ENCODE measurements around the gene NMRK1.

Gene NMRK1

GRCh38 chr9:75112789-75113188 lies 24.8 kb upstream of the NMRK1 start:
- ATAC-seq (replicated peaks): no peak
- Mint-ChIP-seq H3K4me3 (peak overlapping the region in 1 of 2 donors; percentile 51), H3K27me3 (no peaks in the 10 kb centered on the region), H3K4me1 (ENCODE audit: low read depth in 2 of 2) (peaks cover 38 to 58% of the 10 kb centered on the region in 2 donors), H3K9me3 (no peaks in the 10 kb centered on the region), H3K36me3 (ENCODE audit: insufficient read depth) (peaks cover 4% of the 10 kb centered on the region), H3K27ac (peak overlapping the region; percentile 65 to 89)
- no peak for DNase-seq

GRCh38 chr9:75111019-75111622 lies 23.2 kb upstream of the NMRK1 start:
- ATAC-seq (replicated peaks): peak; percentile 85
- no peaks in the 10 kb centered on the region for H3K36me3 Mint-ChIP-seq (ENCODE audit: insufficient read depth)
- DNase-seq: no peak
- no peaks in the 10 kb centered on the region for H3K27me3 Mint-ChIP-seq
- peak overlapping the region in 1 of 2 donors; percentile 45 for H3K4me3 Mint-ChIP-seq
- no peaks in the 10 kb centered on the region for H3K9me3 Mint-ChIP-seq
- peaks cover 36 to 57% of the 10 kb centered on the region in 2 donors for H3K4me1 Mint-ChIP-seq (ENCODE audit: low read depth in 2 of 2)
- peak overlapping the region in 1 of 2 donors; percentile 28 for H3K27ac Mint-ChIP-seq

- no peaks in the 10 kb centered on the region for H3K36me3 Mint-ChIP-seq (ENCODE audit: insufficient read depth)
- ATAC-seq (replicated peaks): no peak
- peak overlapping the region in 1 of 2 donors; percentile 8 for H3K4me3 Mint-ChIP-seq
- H3K4me1 Mint-ChIP-seq (ENCODE audit: low read depth in 2 of 2): peaks cover 51 to 70% of the 10 kb centered on the region in 2 donors
- no peaks in the 10 kb centered on the region for H3K27me3 Mint-ChIP-seq
- peak overlapping the region in 1 of 2 donors; percentile 80 for H3K27ac Mint-ChIP-seq
- H3K9me3 Mint-ChIP-seq: no peaks in the 10 kb centered on the region
- DNase-seq: no peak
Measured at GRCh38 chr9:75109210-75109839, 21.4 kb upstream of the NMRK1 start.

GRCh38 chr9:75108571-75108970 lies 20.6 kb upstream of the NMRK1 start:
- Mint-ChIP-seq H3K4me1 (ENCODE audit: low read depth in 2 of 2) (peaks cover 53 to 64% of the 10 kb centered on the region in 2 donors), H3K27me3 (no peaks in the 10 kb centered on the region), H3K9me3 (no peaks in the 10 kb centered on the region), H3K4me3 (peak overlapping the region in 1 of 2 donors; percentile 8), H3K36me3 (ENCODE audit: insufficient read depth) (peaks cover 3% of the 10 kb centered on the region), H3K27ac (peak overlapping the region in 1 of 2 donors; percentile 80)
- no peak for DNase-seq
- ATAC-seq (replicated peaks): peak; percentile 39

GRCh38 chr9:75106857-75107256 lies 18.9 kb upstream of the NMRK1 start:
- no peaks in the 10 kb centered on the region for H3K9me3 Mint-ChIP-seq
- no peaks in the 10 kb centered on the region for H3K27me3 Mint-ChIP-seq
- peaks cover 13% of the 10 kb centered on the region for H3K36me3 Mint-ChIP-seq (ENCODE audit: insufficient read depth)
- H3K4me3 Mint-ChIP-seq: peak overlapping the region in 1 of 2 donors; percentile 60
- H3K4me1 Mint-ChIP-seq (ENCODE audit: low read depth in 2 of 2): peaks cover 55 to 62% of the 10 kb centered on the region in 2 donors
- peak overlapping the region; percentile 63 to 78 for H3K27ac Mint-ChIP-seq
- no peak for DNase-seq
- no peak for ATAC-seq (replicated peaks)

- Mint-ChIP-seq H3K27ac (peak overlapping the region; percentile 73 to 78), H3K36me3 (ENCODE audit: insufficient read depth) (peaks cover 16% of the 10 kb centered on the region), H3K4me3 (peak overlapping the region; percentile 15 to 60), H3K9me3 (no peaks in the 10 kb centered on the region), H3K27me3 (no peaks in the 10 kb centered on the region), H3K4me1 (ENCODE audit: low read depth in 2 of 2) (peaks cover 59 to 65% of the 10 kb centered on the region in 2 donors)
- ATAC-seq (replicated peaks) (no peak), DNase-seq (no peak)
Measured at GRCh38 chr9:75105841-75106240, 17.9 kb upstream of the NMRK1 start.

- Mint-ChIP-seq H3K4me3 (peak overlapping the region; percentile 40 to 60), H3K27ac (peak overlapping the region; percentile 73 to 78), H3K4me1 (ENCODE audit: low read depth in 2 of 2) (peaks cover 57 to 63% of the 10 kb centered on the region in 2 donors), H3K9me3 (no peaks in the 10 kb centered on the region), H3K27me3 (no peaks in the 10 kb centered on the region), H3K36me3 (ENCODE audit: insufficient read depth) (peaks cover 17% of the 10 kb centered on the region)
- DNase-seq: no peak
- ATAC-seq (replicated peaks): peak; percentile 68
Measured at GRCh38 chr9:75105019-75105540, 17.1 kb upstream of the NMRK1 start.

- Mint-ChIP-seq H3K27ac (peak overlapping the region; percentile 73 to 78), H3K9me3 (no peaks in the 10 kb centered on the region), H3K4me1 (ENCODE audit: low read depth in 2 of 2) (peaks cover 54 to 64% of the 10 kb centered on the region in 2 donors), H3K36me3 (ENCODE audit: insufficient read depth) (peaks cover 17% of the 10 kb centered on the region), H3K4me3 (peak overlapping the region; percentile 40 to 60), H3K27me3 (no peaks in the 10 kb centered on the region)
- DNase-seq (no peak), ATAC-seq (replicated peaks) (peak; percentile 48)
Measured at GRCh38 chr9:75104607-75105006, 16.7 kb upstream of the NMRK1 start.

- peaks cover 58 to 59% of the 10 kb centered on the region in 2 donors for H3K4me1 Mint-ChIP-seq (ENCODE audit: low read depth in 2 of 2)
- ATAC-seq (replicated peaks): peak; percentile 43
- peak overlapping the region; percentile 10 to 66 for H3K4me3 Mint-ChIP-seq
- H3K27me3 Mint-ChIP-seq: no peaks in the 10 kb centered on the region
- H3K27ac Mint-ChIP-seq: peak overlapping the region; percentile 78 to 94
- peaks cover 17% of the 10 kb centered on the region for H3K36me3 Mint-ChIP-seq (ENCODE audit: insufficient read depth)
- no peaks in the 10 kb centered on the region for H3K9me3 Mint-ChIP-seq
- DNase-seq: no peak
Measured at GRCh38 chr9:75102177-75102790, 14.3 kb upstream of the NMRK1 start.

- DNase-seq (no peak), ATAC-seq (replicated peaks) (no peak)
- Mint-ChIP-seq H3K27ac (peak overlapping the region; percentile 16 to 78), H3K4me3 (peak overlapping the region in 1 of 2 donors; percentile 48), H3K36me3 (ENCODE audit: insufficient read depth) (peaks cover 17% of the 10 kb centered on the region), H3K27me3 (no peaks in the 10 kb centered on the region), H3K9me3 (no peaks in the 10 kb centered on the region), H3K4me1 (ENCODE audit: low read depth in 2 of 2) (peaks cover 62 to 63% of the 10 kb centered on the region in 2 donors)
Measured at GRCh38 chr9:75101004-75101588, 13.1 kb upstream of the NMRK1 start.

- no peaks in the 10 kb centered on the region for H3K27me3 Mint-ChIP-seq
- no peaks in the 10 kb centered on the region for H3K9me3 Mint-ChIP-seq
- H3K27ac Mint-ChIP-seq: peak overlapping the region; percentile 27 to 80
- H3K4me1 Mint-ChIP-seq (ENCODE audit: low read depth in 2 of 2): peaks cover 54 to 66% of the 10 kb centered on the region in 2 donors
- DNase-seq (no peak), ATAC-seq (replicated peaks) (no peak)
- H3K4me3 Mint-ChIP-seq: no peak overlapping the region
- H3K36me3 Mint-ChIP-seq (ENCODE audit: insufficient read depth): peaks cover 10% of the 10 kb centered on the region
Measured at GRCh38 chr9:75096796-75097195, 8.8 kb upstream of the NMRK1 start.

- no peak for DNase-seq
- Mint-ChIP-seq H3K27me3 (no peaks in the 10 kb centered on the region), H3K36me3 (ENCODE audit: insufficient read depth) (peaks cover 18% of the 10 kb centered on the region), H3K27ac (peak overlapping the region; percentile 78 to 88), H3K4me1 (ENCODE audit: low read depth in 2 of 2) (peaks cover 57 to 70% of the 10 kb centered on the region in 2 donors), H3K4me3 (peak overlapping the region; percentile 65 to 70), H3K9me3 (no peaks in the 10 kb centered on the region)
- no peak for ATAC-seq (replicated peaks)
Measured at GRCh38 chr9:75092766-75093165, 4.8 kb upstream of the NMRK1 start.

- ATAC-seq (replicated peaks) (no peak), DNase-seq (no peak)
- H3K36me3 Mint-ChIP-seq (ENCODE audit: insufficient read depth): peaks cover 31% of the 10 kb centered on the region
- no peaks in the 10 kb centered on the region for H3K9me3 Mint-ChIP-seq
- no peaks in the 10 kb centered on the region for H3K27me3 Mint-ChIP-seq
- peak overlapping the region; percentile 78 to 85 for H3K27ac Mint-ChIP-seq
- peak overlapping the region; percentile 89 to 90 for H3K4me3 Mint-ChIP-seq
- peaks cover 54 to 67% of the 10 kb centered on the region in 2 donors for H3K4me1 Mint-ChIP-seq (ENCODE audit: low read depth in 2 of 2)
Measured at GRCh38 chr9:75090579-75090978, 2.6 kb upstream of the NMRK1 start.

Measured in effector memory CD8-positive, alpha-beta T cell (primary cell).